ENCODE data around the gene SUSD3.
A peak's percentile ranks its signal among the peaks of the same experiment; 100 is the strongest.

The SUSD3 gene

GRCh38 chr9:93119953-93120845 is 61.7 kb downstream of the SUSD3 start:
- TF ChIP-seq CTCF (IDR thresholded peaks at IDR 0.05; ENCODE audit: extremely low read depth, missing control alignments), result no peak
- peak; percentile 83 for DNase-seq (ENCODE audit: low spot score)

- DNase-seq (ENCODE audit: low spot score), result no peak
- TF ChIP-seq CTCF (IDR thresholded peaks at IDR 0.05; ENCODE audit: extremely low read depth, missing control alignments), result no peak
Measured at GRCh38 chr9:93120846-93121315, 62.4 kb downstream of the SUSD3 start.

DNA sequence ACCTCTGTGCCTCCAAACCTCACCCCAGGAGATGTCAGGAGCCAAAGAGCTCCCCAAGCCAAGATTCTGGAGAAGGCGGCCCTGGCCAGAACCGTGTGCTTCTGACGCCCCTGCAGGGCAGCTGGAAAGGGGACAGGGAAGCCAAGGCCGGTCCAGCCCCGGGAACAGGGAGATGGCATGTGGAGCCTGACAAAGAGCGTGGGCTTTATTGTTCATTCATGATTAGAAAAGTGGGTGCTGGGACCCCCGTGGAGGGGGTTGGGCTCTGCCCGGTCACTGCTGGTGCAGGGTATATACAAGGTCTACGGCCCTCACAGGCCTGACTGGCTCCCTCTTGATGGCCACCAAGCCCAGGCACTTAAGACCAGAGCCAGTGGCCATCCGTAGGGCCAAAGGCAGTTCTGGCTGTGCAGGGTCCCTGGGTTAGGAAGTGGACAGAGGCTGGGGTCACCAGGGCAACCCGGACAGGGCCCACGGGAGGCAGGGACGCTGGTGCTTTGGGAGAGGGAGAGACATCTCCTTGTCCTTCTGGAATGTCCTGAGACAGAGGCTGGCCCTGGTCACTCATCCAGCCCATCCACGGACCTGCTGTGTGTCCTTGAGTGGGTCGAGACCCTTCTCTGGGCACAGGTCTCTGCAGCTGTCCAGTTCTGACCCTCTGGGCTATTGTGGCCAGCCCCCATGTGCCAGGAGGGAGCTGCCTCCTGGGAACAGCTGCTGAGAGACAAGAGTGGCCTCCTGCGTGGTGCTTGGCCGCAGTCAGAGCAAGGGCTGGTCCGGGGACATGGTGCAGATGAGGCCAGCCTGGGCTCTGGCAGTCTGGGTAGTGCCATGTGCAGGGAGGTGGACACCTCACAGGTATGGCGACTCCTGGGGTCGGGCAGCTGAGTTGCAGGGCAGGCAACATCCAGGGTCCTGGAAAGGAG is 63.1 kb downstream of the SUSD3 start:
- no peak for DNase-seq (ENCODE audit: low spot score)
- TF ChIP-seq CTCF (IDR thresholded peaks at IDR 0.05; ENCODE audit: extremely low read depth, missing control alignments), result no peak

- DNase-seq (ENCODE audit: low spot score), result no peak
- no peak for TF ChIP-seq CTCF (IDR thresholded peaks at IDR 0.05; ENCODE audit: extremely low read depth, missing control alignments)
Measured at GRCh38 chr9:93122721-93123221, 64.3 kb downstream of the SUSD3 start.

DNA sequence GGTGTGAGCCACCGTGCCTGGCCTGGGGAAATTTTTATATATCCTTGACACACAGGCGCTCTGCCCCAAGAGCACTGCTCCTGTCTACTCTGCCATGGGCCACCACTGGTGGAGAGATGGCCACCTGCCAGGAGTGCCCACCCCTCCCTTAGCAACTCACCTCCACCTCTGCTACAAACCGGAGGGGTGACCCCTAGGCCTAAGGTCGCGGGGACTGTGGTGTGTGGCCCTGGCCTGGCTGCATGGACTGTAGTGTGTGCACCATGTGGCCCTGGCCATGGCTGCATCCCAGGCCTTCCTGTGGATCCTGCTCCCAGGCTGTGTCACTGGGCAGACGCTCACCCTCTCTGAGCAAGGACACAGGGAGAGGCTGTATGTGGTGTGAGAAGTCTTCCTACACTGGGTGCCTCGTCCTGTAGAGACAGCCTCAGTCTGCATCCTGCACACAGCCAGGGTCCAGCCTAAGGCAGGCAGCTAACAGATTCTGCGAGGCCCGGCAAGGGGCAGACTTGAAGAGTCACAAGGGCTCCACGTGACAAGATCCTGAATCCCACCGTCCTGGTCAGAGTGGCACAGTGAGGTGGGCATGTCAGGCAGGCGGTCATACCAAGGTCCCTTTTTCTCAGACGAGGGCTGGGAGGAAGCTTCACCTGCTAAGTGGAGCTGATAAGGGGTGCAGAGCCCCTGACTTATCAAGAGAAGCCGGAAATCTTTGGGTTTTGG is 65.2 kb downstream of the SUSD3 start:
- no peak for DNase-seq (ENCODE audit: low spot score)
- no peak for TF ChIP-seq CTCF (IDR thresholded peaks at IDR 0.05; ENCODE audit: extremely low read depth, missing control alignments)

DNA sequence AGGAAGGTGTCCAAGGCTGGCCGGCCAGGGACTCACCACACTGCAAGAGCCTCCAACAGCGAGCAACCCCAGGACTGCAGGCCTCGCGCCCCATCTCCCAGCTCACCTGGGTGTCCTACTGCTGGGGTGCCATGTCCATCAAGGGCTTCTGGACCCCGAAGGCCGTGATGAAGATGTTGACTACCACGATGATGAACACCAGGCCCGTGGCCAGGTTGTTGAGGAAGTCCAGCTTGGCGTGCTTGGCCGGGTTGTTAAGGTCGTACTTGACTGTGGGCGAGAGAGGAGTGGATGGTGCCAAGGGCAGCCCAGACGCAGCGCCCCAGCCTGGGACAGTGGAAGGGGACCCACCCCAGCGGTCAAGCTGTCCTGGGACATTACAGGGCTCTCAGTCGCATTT is 66.3 kb downstream of the SUSD3 start:
- no peak for TF ChIP-seq CTCF (IDR thresholded peaks at IDR 0.05; ENCODE audit: extremely low read depth, missing control alignments)
- no peak for DNase-seq (ENCODE audit: low spot score)
